NOMO-1 (cell line): ENCODE measurements around the gene TMEM163.
"Not testable (repeated sequence)": the region's sequence is repeated elsewhere in the genome, so short reads cannot be mapped to it uniquely, and the experiment has no call there.

ENCODE experiments used
- DNase-seq, 2 experiments: peaks; one replicate each; lab custom pipeline; 2025; ENCODE audit not compliant: unreplicated experiment in 2 of 2; lab: John Stamatoyannopoulos, UW

The TMEM163 gene

DNA sequence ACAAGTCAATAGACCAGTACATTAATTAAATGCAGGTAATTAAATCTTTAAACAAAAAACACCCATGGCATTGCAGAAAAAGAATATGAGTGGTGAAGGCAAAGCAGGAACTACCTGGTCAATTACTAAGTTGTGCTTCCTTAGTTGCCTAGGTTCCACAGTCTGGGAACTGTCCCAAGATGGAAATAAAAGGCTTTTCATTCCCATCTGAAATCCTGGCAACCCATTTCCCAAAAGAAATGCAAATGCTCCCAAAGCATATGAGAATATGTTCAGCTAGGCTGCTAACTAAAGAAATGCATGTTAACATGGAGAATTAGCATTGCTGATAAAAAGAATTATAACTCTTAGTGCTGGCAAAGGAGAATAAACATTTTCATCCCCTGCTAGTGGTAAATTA is 177.8 kb downstream of the TMEM163 start:
- no peak for DNase-seq

DNA sequence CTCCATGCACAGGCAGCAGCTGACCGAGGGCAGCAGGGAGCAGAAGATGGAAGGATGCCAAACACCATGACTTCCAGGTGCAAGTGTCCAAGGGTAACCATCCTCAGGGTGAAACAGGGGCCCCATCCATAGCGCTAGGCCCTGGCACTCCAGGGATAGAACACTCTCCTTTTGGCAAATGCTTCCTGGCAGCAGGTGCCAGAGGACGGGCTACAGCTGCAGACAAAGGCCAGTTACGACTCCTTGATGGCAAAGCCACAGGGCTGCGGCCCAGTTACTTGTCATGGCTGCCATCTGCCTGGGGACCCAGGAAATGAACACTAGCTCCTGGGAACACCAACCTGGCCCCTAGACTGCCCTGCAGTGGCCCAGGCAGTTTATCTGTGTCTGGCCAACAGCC is 178.8 kb downstream of the TMEM163 start:
- DNase-seq = no peak

DNA sequence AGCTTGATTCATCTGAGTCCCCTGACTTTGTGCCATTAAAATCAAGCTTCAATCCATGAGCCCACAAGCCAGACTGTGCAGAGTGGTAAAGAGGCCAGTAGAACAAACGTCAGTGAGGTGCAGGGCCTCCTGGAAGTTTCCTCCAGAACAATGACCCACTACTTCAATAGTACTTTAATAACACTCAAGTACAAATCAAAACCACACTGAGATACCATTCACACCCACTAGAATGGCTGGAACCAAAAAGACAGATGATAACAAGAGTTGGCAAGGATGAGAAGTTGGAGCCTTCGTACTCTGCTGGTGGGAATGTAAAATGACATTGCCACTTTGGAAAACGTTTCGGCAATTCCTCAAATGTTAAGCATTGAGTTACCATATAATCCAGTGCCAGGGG is 181.1 kb downstream of the TMEM163 start:
- DNase-seq = no peak

DNA sequence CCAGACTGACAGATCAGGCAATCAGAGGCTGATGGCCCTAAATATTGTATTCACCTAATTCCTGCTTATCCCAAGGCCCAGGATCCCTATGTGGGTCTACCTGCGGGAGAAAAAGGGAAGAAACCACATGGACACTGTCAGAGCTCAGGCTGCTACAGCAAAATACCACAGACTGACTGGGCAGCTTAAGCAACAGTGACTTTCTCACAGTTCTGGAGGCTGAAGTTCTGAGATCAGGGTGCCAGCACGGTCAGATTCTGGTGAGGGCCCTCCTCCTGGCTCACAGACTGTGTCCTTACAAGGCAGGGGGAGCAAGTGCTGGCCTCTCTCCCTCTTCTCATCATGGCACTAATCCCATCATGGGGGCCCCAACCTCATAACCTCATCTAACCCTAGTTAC is 181.7 kb downstream of the TMEM163 start:
- DNase-seq = no peak

DNA sequence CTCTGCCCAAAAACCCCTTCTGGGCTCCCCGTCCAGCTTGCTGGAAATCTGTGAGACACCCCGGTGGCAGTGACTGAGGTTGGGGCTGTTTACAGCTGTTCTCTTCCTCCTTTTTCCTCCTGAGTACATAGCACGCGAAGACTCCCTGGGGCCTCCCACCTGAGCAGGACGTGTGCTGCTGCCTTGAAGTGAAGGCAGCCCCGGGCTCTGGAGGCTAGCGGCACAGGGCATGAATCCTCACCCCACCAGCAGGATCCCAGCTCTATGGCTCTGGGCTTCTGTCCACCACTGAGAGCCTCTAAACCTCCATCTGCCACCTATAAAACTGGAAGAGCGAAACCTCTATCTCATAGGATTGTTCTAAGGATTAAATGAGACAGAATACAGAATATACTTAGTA is 182.5 kb downstream of the TMEM163 start:
- no peak for DNase-seq

DNA sequence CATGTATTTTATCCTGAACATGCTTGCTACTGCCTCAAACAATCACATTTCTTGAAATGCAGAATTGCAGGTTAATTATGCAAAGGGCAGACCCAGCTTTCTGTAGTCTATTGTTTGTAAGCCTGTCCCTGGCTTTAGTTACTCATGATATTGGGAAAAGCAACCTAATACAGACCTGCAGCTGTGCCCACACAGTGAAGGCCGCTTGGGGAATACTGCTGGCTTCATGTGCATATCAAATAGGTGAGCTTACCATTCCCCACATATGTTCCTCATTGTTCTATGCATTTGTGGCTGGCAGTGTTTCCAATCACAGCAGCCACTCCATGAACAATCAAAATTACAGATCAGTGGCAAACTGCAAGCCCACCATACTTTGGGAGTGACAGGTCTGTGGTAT is 186.3 kb downstream of the TMEM163 start:
- no peak for DNase-seq

DNA sequence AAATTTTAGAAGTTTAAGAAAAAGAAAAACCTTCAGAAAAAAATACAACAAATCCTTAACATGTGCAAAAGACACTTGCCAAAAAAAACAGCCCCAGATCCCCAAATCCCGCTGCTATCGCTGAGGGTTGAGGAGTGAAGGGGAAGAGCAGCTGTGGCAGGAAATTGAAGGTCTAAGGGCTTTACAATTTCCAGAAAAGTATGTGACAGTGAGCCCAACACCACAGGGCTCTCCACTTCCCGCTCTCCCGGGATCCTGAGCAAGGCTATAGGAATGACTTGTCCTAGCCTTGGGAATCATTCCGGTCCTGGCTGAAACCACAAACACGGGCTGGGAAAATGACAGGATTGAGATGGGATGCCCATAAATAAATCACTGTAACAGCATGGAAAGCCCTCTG is 191.4 kb downstream of the TMEM163 start:
- no peak for DNase-seq

DNA sequence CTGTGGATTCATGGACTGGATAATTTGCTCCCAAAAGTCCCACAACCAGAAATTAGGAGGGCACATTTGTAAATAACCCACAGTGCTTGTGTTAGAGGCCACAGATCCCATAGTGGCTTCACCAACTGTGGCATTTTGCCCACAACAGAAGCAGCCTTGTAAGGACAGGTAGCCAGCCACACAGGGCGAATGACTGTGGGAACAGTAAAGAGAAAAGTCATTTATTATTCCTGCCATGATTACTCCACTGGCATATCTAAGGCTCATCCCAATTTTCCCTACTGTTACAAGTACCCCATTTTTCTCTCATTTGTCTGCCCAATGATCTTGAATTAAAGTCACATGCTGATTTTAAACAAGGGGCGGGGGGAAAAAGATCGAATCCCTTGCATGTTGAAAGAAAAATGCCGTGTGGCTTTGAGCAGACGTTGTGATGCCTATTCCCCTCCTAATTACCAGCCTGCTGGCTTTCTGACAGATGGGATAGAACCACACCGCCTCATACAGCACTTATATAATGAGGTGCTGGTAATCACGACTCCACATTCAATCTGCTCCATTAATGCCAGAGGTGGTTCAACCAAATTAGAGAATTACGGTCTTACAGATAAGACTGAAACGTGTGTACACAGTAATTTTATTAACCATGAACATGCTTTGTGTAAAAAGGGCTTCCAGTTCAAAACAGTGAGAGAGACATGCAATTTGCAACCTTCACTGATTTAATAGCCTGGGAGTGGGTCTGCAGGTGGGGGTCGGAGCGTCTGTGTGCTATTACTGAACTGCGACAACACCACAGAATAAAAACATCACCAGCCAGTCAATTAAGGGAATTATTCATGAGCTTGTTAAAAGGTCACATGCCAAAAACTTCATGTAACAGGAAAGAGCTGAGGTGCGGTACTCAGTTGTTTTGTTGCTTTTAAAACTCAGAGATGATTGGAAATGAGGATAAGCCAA is 196.0 kb downstream of the TMEM163 start:
- no peak for DNase-seq

DNA sequence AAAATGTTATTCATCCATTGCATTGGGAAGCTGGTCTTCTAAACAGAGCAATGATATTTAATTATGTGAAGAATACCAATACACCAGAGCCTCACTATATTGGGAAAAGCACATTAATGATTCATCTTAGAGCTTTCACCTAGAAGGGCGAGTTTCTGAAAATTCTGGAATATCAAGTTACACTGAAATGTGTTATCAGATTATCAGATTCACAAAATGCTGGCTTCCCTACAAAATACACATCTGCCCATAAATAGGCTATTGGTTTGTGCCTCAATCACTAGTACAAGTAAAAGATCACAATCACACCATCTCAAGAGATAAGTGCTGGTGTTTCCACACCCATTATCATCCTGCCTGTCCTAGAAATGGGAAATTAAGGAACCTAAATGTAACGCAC is 200.7 kb downstream of the TMEM163 start:
- DNase-seq = no peak

GRCh38 chr2:134515137-134515536 is 203.7 kb downstream of the TMEM163 start:
- DNase-seq = no peak

GRCh38 chr2:134513465-134513804 is 205.4 kb downstream of the TMEM163 start:
- no peak for DNase-seq

GRCh38 chr2:134512734-134513464 is 205.9 kb downstream of the TMEM163 start:
- DNase-seq = no peak

DNA sequence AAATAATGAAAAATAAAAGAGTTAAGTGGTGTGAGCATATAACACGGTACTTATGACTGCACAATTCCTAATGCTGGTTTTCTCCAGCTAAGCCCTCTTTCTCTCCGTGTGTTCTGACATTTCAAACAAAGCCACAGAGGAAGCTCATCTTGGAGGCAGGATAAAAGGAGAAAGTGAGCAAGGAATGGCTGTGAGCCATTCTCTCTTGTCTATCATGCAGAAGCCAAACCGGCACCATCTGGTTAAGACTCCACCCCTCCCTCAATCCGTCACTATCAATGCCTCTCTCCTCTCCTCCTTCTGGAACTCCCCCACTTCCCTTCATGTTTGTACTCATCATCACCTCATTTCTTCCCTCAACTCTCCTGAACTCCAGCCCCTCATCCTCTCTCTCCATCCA is 210.4 kb downstream of the TMEM163 start:
- no peak for DNase-seq

- no peak for DNase-seq
These were observed 211.1 kb downstream of the TMEM163 start for GRCh38 chr2:134507697-134508096.

DNA sequence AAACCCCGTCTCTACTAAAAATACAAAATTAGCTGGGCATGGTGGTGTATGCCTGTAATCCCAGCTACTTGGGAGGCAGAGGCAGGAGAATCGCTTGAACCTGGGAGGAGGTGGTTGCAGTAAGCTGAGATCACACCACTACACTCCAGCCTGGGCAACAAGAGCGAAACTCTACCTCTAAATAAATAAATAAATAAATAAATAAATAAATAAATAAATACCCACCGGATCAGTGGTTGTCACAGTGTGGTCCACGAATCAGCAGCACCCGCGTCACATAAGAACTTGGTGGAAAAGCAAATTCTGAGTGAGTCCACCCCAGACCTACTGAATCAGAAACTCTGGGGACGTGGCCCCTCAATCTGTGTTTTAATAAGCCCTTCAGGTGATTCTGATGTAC is 211.6 kb downstream of the TMEM163 start:
- not testable (repeated sequence) for DNase-seq

DNA sequence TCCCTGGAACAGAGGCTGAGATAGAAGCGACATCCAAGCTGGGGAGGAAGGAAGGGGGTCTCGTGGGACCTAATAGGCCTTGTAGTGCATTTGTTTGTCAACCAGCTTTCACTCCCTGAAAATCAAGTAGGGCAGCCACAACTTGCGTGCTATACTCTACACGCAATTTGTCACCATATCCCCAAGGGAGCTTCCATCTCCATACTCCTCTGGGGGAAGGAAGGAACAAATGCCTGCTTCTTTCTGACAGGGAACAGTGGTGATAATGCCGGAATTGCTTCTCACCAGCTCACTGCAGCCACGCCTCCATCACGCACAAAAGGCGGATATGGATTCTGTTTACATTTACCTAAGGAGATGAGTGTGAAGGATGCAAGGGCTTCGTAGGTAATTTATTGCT is 213.4 kb downstream of the TMEM163 start:
- DNase-seq = no peak

DNA sequence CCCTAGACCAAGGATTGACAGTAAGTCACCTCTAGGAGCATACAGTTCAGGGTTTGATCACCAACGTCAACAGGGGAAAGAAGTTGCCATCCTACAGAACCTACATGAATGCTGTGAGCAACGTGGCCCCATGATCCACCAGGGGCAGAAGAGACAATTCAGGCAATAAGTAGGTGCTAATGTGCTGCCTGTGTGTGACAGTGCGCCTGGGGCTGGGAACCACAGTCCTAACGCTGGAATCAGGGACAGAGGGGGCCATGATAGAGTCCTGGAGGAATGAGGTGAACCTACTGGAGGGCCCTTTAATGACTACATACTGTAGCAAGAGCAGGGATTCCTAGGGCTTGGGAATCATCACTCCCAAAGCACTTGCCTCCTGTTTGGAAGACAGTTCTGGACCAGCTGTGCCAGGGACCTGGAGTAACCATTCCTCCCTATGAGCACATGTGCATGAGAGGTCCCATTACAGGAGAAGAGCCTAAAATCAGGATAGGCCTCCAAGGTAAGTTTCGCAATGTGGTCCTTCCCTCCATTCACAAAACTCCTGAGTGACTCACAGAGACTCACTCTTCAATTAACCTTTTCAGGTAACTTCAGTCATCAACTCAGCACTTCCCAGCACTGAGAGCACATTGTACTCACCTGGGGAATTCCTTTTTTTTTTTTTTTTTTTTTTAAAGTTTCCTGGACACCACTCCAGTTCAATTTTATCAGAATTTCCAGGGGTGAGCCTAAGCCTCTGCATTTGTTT is 214.0 kb downstream of the TMEM163 start:
- no peak for DNase-seq

DNA sequence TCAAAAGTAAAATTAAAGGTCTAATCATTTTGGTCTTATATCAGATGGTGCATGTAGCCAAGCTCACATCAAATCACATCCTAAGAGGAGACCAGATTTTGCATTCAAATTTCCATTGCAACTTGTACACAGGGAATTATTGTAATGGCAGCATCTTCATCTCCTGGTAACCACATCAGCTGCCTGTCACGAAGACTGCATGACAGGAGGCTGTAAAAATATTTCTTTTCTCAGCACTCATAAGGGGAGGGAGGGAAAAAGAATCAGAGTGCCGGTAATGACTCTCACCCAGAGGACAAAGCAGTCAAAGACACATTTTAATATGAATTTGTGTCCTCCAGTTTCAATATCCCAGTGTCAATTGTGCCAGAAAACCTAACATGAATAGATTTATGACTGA is 216.7 kb downstream of the TMEM163 start:
- no peak for DNase-seq

- DNase-seq = no peak
These were observed 217.2 kb downstream of the TMEM163 start for GRCh38 chr2:134501476-134502091.

DNA sequence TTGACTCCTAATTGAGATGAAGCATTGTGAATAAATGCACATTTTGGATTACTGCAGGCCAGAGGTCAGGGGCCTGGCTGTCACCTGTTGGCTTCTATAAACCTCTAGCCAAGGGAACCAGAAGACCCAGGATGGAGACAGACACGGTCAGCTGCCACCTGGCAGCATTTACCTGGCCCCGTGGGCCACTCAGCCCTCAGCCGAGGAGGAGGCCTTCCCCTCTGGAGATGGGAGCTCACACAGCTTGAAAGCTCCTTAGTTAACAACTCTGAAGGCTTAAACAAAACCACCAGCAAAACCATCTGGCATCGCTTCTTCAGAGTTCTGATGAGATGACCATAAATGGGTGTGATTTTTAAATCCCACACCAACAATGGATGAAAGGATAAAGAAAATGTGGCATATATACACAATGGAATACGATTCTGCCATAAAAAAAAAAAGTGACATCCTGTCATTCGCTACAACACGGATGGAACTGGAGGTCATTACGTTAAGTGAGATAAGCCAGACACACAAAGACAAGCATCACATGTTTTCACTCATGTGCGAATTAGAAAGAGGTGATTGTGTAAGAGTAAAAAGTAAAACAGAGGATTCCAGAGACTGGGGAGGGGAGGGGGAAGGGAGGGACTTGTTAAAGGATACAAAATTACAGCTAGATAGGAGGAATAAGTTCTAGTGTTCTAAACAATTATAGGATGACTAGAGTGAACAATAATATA is 218.4 kb downstream of the TMEM163 start:
- DNase-seq = no peak
